Heart right ventricle (tissue), 16 donors: ENCODE data around the gene U2AF2. TPM values are rescaled to one million over a fixed set of nuclear protein-coding genes. Genes with fewer than 3 reads are reported as not detected.
A peak's percentile ranks its signal among the peaks of the same experiment; 100 is the strongest.

Experiments used
- ATAC-seq, 8 donors: fragments of 200-7000 bp; cut with Tn5 transposase; one replicate each; pipeline ENCODE4 v1.9.1; 2020; ENCODE audit warnings: mild to moderate bottlenecking in 8 of 8, moderate library complexity in 8 of 8, moderate number of reproducible peaks in 1 of 8
- DNase-seq, 2 donors: peaks; one replicate each; pipeline ENCODE4 v3.0.0-alpha.2; 2020
- H3K27ac ChIP-seq, 10 donors: fragments of 200-600 bp; sonication (generic) in 2 of 10; one replicate each; pipeline versions ENCODE4 v1.5.0 to v1.8.0; 2020 to 2022; ENCODE audit warnings: mild to moderate bottlenecking in 3 of 10
- H3K27me3 ChIP-seq, 7 donors: fragments of 200-600 bp; one replicate each; pipeline ENCODE4 v1.8.0; 2021 to 2022; ENCODE audit warnings: mild to moderate bottlenecking in 2 of 7
- H3K36me3 ChIP-seq, 9 donors: fragments of 200-600 bp; sonication (generic) in 1 of 9; one replicate each; pipeline versions ENCODE4 v1.5.0 to v1.8.0; 2020 to 2022; ENCODE audit warnings: mild to moderate bottlenecking in 2 of 9
- H3K4me1 ChIP-seq, 9 donors: fragments of 200-600 bp; sonication (generic) in 1 of 9; one replicate each; pipeline versions ENCODE4 v1.5.0 to v1.8.0; 2020 to 2022; ENCODE audit warnings: mild to moderate bottlenecking in 4 of 9
- H3K4me3 ChIP-seq, 10 donors: fragments of 200-600 bp; sonication (generic) in 2 of 10; one replicate each; pipeline versions ENCODE4 v1.5.0 to v1.8.0; 2020 to 2022; ENCODE audit warnings: mild to moderate bottlenecking in 7 of 10, moderate library complexity in 2 of 10
- H3K9me3 ChIP-seq, 11 donors: fragments of 200-600 bp in 10 of 11; sonication (generic) in 2 of 11; one replicate each; pipeline versions ENCODE4 v1.5.0 to v1.8.0; 2013 to 2022; ENCODE audit warnings: mild to moderate bottlenecking in 2 of 11, control low read depth in 1 of 11, moderate library complexity in 1 of 11
- CTCF ChIP-seq, 9 donors: fragments of 200-600 bp; sonication (generic) in 2 of 9; IDR thresholded peaks; one replicate each; pipeline versions ENCODE4 v1.5.0 to v1.8.0; 2021 to 2022; ENCODE audit warnings: antibody characterized with exemption in 9 of 9, mild to moderate bottlenecking in 5 of 9, moderate library complexity in 1 of 9
- WGBS, 2 donors: extraction: QIAGEN DNeasy Blood & Tissue Kit; methylation state at CpG; one replicate each; pipeline ENCODE4 v1.1.7; 2013; ENCODE audit warnings: inconsistent platforms in 1 of 2; 5-methylcytosine and 5-hydroxymethylcytosine counted together
- intact Hi-C, 10 donors: fragments of 100-400 bp; cut with DNase I; formaldehyde crosslinking; loops; one replicate each; pipeline versions ENCODE4 v1.11.1 to v1.14.2; 2022
- polyA plus RNA-seq, 2 donors: library from polyadenylated mRNA; stranded (reverse); fragments of 200-250 nt; gene quantifications; one replicate each; pipeline ENCODE4 v1.2.3, GENCODE V29; 2013
- total RNA-seq, 10 donors: library from RNA; stranded (reverse); fragmentation: NEBNext Ultra II Directional in 3 of 10; extraction: Animal tissue kit (Norgen Biotek cat#: 25700) in 3 of 10; gene quantifications; one replicate each; pipeline versions ENCODE4 v1.2.1 to v1.2.4, GENCODE V29; 2021 to 2023
- donor health status: Arrhythmogenic right ventricular cardiomyopathy.
- donor health status: ischemic (EF 13 %, LVEDD 7.1; RV severe dilation, severe dysfunction).
- donor health status: healthy with polysubstance abuse.
- donor health status: DM: no; HTN: yes; CAD: no.
- donor health status: DM: no; HTN: no; CAD: no.
- donor health status: ischemic (EF 25% LVEDD 6.9; RV normal size, moderate dysfunction).
- donor health status: ischemic (EF 25% LVEDD 5.7; RV mildly dilated, moderate dysfunction).
- donor health status: healthy.
- donor health status: DM: yes; HTN: yes; CAD: no.
- donor health status: Ischemic cardiomyopathy.
- donor health status: ischemic (EF 35%, LVEDD 5.7; RV mildly dilated, moderate dysfunction).
- donor health status: nonischemic (EF 11% LVEDD 7.7; RV severe dilation, severe dysfunction).
- donor health status: DM: yes; HTN: yes; CAD: no.
- donor health status: PGD.
- donor health status: ischemic (EF 29% LVEDD 5.4; RV normal size, mild dysfunction).
- donor health status: nonischemic (EF 23%, LVEDD 6.1; RV moderate dilation, normal function).

U2AF2 gene
- total and polyA plus RNA-seq, 12 donors: 64.1 to 100 (median 74.4) TPM

- DNase-seq (no peak), ATAC-seq (no peak)
- no peak for TF ChIP-seq CTCF (IDR thresholded peaks at IDR 0.05)
- H3K36me3 ChIP-seq: peaks cover 0 to 64% (median 15%) of the 10 kb centered on the region in 9 donors
- H3K4me3 ChIP-seq: no peak overlapping the region
- H3K27me3 ChIP-seq: no peaks in the 10 kb centered on the region
- no peak overlapping the region for H3K27ac ChIP-seq
- intact Hi-C loops: no loop called here
- peaks cover 0 to 5% (median 0%) of the 10 kb centered on the region in 9 donors for H3K4me1 ChIP-seq
- WGBS, 2 donors: 92 to 95% methylated on average over 12 of the region's 12 CpGs
- no peaks in the 10 kb centered on the region for H3K9me3 ChIP-seq
Observed at GRCh38 chr19:55700813-55701212, 46.0 kb downstream of the U2AF2 start.

DNA sequence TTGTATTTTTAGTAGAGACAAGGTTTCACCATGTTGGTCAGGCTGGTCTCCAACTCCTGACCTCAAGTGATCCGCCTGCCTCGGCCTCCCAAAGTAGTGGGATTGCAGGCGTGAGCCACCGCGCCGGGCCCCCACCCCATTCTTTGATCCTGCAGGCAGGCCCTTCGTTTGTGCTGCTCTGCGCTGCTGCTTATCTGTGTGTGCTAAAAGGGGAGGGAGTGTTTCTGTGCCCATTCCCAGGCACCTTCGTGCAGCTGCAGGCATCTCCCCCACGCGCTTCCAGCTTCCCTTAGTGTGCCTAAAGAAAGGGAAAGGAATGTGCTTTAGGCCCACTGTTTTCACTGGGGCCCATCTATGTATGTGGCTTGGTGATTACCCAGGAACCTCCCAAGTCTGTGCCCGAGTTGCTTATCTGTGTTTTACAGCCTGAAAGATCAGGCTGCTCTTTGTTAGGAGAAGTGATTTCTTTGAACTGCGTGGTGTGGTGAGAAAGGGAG lies 47.3 kb downstream of the U2AF2 start:
- no peak for TF ChIP-seq CTCF (IDR thresholded peaks at IDR 0.05)
- H3K36me3 ChIP-seq: peaks cover 0 to 50% (median 4%) of the 10 kb centered on the region in 9 donors
- H3K27ac ChIP-seq: no peak overlapping the region
- H3K27me3 ChIP-seq: no peaks in the 10 kb centered on the region
- intact Hi-C loops: no loop called here
- H3K4me3 ChIP-seq: no peak overlapping the region
- WGBS, 2 donors: 43 to 50% methylated on average over 13 of the region's 13 CpGs
- H3K4me1 ChIP-seq: peaks cover 0 to 5% (median 0%) of the 10 kb centered on the region in 9 donors
- DNase-seq (no peak), ATAC-seq (no peak)
- no peaks in the 10 kb centered on the region for H3K9me3 ChIP-seq

DNA sequence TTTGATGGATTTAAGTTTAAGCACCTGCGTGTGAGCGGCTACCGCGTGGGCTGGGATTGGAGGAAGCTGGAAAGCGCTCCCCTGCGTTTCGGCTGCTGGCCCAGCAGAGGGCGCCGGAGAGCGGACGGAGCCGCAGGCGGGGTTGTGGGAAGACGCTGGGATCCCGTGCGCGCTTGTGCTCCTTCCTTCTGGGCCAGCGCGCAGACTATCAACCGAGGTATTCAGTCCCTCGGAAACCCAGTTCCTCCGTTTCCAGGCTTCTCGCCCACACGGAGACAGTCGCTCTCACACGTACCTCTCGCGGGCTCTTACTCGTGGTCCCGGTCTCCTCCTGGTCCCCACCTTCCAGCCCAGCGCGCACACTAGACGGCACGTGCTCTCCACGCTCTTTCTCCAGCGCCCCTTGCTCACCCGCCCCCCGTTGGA lies 49.0 kb downstream of the U2AF2 start:
- Histone ChIP-seq H3K4me1 (peaks cover 0 to 5% (median 0%) of the 10 kb centered on the region in 9 donors), H3K9me3 (no peaks in the 10 kb centered on the region), H3K27ac (no peak overlapping the region), H3K27me3 (no peaks in the 10 kb centered on the region), H3K4me3 (no peak overlapping the region), H3K36me3 (peaks cover 0 to 34% (median 0%) of the 10 kb centered on the region in 9 donors)
- TF ChIP-seq CTCF (IDR thresholded peaks at IDR 0.05): peak; percentile 51 to 89 (median 72)
- DNase-seq (peak in 1 of 2 donors; percentile 60), ATAC-seq (peak in 7 of 8 donors; percentile 36 to 72 (median 67))
- intact Hi-C loops: no loop called here
- 39 to 41% methylated on average over 38 of the region's 38 CpGs for WGBS, 2 donors

- no peak overlapping the region for H3K27ac ChIP-seq
- H3K27me3 ChIP-seq: no peaks in the 10 kb centered on the region
- no peak overlapping the region for H3K4me3 ChIP-seq
- H3K36me3 ChIP-seq: peaks cover 0 to 25% (median 0%) of the 10 kb centered on the region in 9 donors
- WGBS, 2 donors: 89 to 93% methylated on average over 15 of the region's 15 CpGs
- peak in 1 of 9 donors; percentile 6 for TF ChIP-seq CTCF (IDR thresholded peaks at IDR 0.05)
- H3K9me3 ChIP-seq: no peaks in the 10 kb centered on the region
- DNase-seq (no peak), ATAC-seq (peak in 6 of 8 donors; percentile 16 to 56 (median 26))
- intact Hi-C loops: no loop called here
- H3K4me1 ChIP-seq: peaks cover 0 to 5% (median 0%) of the 10 kb centered on the region in 9 donors
Observed at GRCh38 chr19:55704494-55705245, 49.8 kb downstream of the U2AF2 start.
